Vagina (tissue), 2 donors: Measurements from ENCODE around the gene ZNF407. TPM values are rescaled to one million over a fixed set of nuclear protein-coding genes. Genes with fewer than 3 reads are reported as not detected.

Source experiments
- DNase-seq, 2 donors: peaks; one replicate each; pipeline ENCODE4 v3.0.0-alpha.2; 2017; ENCODE audit errors: extremely low spot score in 2 of 2
- H3K27ac ChIP-seq: fragments of 200-600 bp; sonication (generic); one replicate; pipeline ENCODE4 v1.5.1; 2019
- H3K27me3 ChIP-seq: fragments of 200-600 bp; sonication (generic); one replicate; pipeline ENCODE4 v1.5.1; 2019
- H3K36me3 ChIP-seq, 2 donors: fragments of 200-600 bp; sonication (generic); one replicate each; pipeline ENCODE4 v1.5.1; 2017 to 2019
- H3K4me1 ChIP-seq: fragments of 200-600 bp; sonication (generic); one replicate; pipeline ENCODE4 v1.5.1; 2019
- H3K4me3 ChIP-seq, 2 donors: fragments of 200-600 bp; sonication (generic); 1 replicate in 1 of 2; 2 replicates in 1 of 2; pipeline ENCODE4 v1.5.1; 2016 to 2019
- H3K9me3 ChIP-seq: fragments of 200-600 bp; sonication (generic); one replicate; pipeline ENCODE4 v1.5.1; 2019
- CTCF ChIP-seq, 3 experiments: fragments of 450-650 bp in 2 of 3; fragments of 200-600 bp in 1 of 3; sonication (generic) in 1 of 3; IDR thresholded peaks; one replicate each; pipeline ENCODE4 v1.5.1; 2017 to 2019; ENCODE audit warnings: antibody characterized with exemption in 3 of 3, mild to moderate bottlenecking in 2 of 3, moderate library complexity in 2 of 3
- POLR2A ChIP-seq, 2 donors: fragments of 450-650 bp; IDR thresholded peaks; one replicate each; pipeline ENCODE4 v1.6.1; 2017; ENCODE audit warnings: antibody characterized with exemption in 2 of 2, mild to moderate bottlenecking in 2 of 2, moderate library complexity in 2 of 2
- POLR2AphosphoS5 ChIP-seq, 2 donors: sonication (generic); formaldehyde crosslinking; IDR thresholded peaks; one replicate each; pipeline ENCODE4 v1.9.0; 2017; ENCODE audit warnings: antibody characterized with exemption in 2 of 2, mild to moderate bottlenecking in 2 of 2, low read depth in 1 of 2; ENCODE audit not compliant: insufficient read depth in 1 of 2
- intact Hi-C: fragments of 100-400 bp; cut with DNase I; formaldehyde crosslinking; loops from one replicate; pipeline ENCODE4 v1.15.1; 2023
- total RNA-seq: library from RNA; depleted of rRNA; stranded (reverse); fragments of >200 nt; gene quantifications from one replicate; pipeline ENCODE4 v1.2.3, GENCODE V29; 2016

The ZNF407 gene
- total RNA-seq, 1 donor from 2014 or later = 15.5 TPM

- Histone ChIP-seq H3K27ac (no peak overlapping the region), H3K9me3 (no peaks in the 10 kb centered on the region), H3K36me3 (no peaks in the 10 kb centered on the region), H3K27me3 (no peaks in the 10 kb centered on the region), H3K4me1 (no peaks in the 10 kb centered on the region), H3K4me3 (no peak overlapping the region)
- intact Hi-C loops = no loop called here
- no peak for TF ChIP-seq POLR2AphosphoS5 (IDR thresholded peaks at IDR 0.05; ENCODE audit: insufficient read depth in 1 of 2, low read depth in 1 of 2)
- no peak for TF ChIP-seq CTCF (IDR thresholded peaks at IDR 0.05)
- no peak for TF ChIP-seq POLR2A (IDR thresholded peaks at IDR 0.05)
- no peak for DNase-seq
These were observed 514.1 kb downstream of the ZNF407 start for GRCh38 chr18:75111760-75112159.

DNA sequence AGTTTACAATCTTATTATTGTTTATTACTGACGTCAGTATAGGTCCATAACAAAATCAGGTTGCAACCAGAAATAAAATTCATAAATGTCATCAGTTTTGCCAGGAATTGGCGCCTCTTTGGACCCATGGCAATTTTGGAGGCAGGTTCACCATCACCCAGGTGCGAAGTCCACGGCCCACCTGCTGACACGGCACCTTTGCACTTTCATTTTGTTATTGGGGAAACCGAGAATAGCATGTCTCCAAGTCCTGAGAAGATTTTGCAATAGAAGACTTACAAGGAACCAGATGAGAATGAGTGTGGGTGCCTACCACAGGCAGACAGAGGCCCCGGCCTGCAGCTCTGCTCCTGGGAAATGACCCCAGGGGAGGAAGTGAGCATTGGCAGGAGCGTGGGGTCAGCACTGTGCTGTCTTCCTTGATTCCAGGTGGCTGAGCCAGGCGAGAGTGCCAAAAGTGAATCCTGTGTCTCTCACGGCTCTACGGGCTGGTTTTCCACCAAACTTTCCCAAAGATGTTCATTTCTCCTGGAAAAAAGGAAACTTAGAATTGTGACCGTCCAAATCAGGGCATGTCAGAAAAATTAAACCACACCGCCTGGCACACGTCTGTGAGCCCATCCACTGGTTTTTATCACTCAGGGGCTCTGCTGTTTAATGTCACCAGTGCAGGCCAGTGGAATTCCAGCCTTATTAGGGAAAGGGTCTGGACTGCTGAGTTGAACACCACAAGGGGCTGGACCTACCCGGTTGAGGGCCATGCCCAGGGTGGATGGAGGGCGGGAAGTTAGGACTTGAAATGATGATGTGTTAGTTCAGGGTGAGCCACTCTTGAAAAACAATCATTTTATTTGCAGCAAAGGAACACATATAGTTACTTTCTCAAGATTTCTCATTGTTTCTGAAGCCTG, 514.8 kb downstream of the ZNF407 start:
- H3K4me1 ChIP-seq = no peaks in the 10 kb centered on the region
- TF ChIP-seq POLR2A (IDR thresholded peaks at IDR 0.05) = no peak
- no peak for TF ChIP-seq CTCF (IDR thresholded peaks at IDR 0.05)
- TF ChIP-seq POLR2AphosphoS5 (IDR thresholded peaks at IDR 0.05; ENCODE audit: insufficient read depth in 1 of 2, low read depth in 1 of 2) = no peak
- intact Hi-C loops = no loop called here
- no peak overlapping the region for H3K4me3 ChIP-seq
- peak in 1 of 2 donors; percentile 58 for DNase-seq
- H3K27me3 ChIP-seq = no peaks in the 10 kb centered on the region
- H3K9me3 ChIP-seq = no peaks in the 10 kb centered on the region
- H3K27ac ChIP-seq = no peak overlapping the region
- no peaks in the 10 kb centered on the region for H3K36me3 ChIP-seq

DNA sequence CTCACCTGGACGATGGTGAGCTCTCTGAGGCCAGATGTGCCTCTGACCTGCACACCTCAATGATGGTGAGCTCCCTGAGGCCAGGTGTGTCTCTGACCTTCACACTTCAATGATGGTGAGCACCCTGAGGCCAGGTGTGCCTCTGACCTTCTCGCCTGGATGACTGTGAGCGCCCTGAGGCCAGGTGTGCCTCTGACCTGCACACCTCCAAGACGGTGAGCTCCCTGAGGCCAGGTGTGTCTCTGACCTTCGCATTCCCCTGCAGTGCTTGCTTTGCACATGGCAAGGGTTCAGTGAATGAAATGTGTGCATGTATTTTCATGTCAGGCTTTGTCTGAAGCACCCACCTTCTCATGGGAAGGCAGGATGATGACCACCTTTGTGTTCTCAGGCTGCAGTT, 515.8 kb downstream of the ZNF407 start:
- H3K36me3 ChIP-seq = no peaks in the 10 kb centered on the region
- no peaks in the 10 kb centered on the region for H3K27me3 ChIP-seq
- no peaks in the 10 kb centered on the region for H3K4me1 ChIP-seq
- peak; percentile 70 to 91 for DNase-seq
- H3K4me3 ChIP-seq = no peak overlapping the region
- intact Hi-C loops = no loop called here
- no peak for TF ChIP-seq POLR2A (IDR thresholded peaks at IDR 0.05)
- no peak for TF ChIP-seq POLR2AphosphoS5 (IDR thresholded peaks at IDR 0.05; ENCODE audit: insufficient read depth in 1 of 2, low read depth in 1 of 2)
- no peak for TF ChIP-seq CTCF (IDR thresholded peaks at IDR 0.05)
- H3K27ac ChIP-seq = no peak overlapping the region
- no peaks in the 10 kb centered on the region for H3K9me3 ChIP-seq

DNA sequence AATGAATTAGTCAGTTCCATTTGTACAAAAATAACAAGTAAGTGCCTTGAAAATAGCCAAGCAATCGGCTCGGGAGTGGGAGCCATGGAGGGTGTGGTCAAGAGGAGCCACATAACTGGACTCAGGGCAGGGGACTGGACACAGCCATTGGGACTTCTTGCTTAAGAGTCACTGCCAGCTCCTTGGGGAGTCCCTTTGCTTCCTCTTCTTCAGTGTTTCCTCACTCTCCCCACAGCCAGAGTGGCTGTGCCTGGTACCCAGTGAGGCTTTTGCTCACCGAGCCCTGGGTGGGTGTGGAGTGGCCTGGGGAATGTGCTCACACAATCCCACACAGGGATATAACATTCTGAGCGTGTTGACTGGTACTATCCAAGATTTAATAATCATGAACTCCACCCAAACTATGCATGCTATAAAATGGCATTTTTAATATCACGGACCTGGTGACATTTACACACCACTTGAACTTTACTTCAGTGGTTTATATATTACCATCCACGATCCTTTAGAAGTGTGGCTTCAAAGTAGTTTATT, 516.6 kb downstream of the ZNF407 start:
- no peak for TF ChIP-seq CTCF (IDR thresholded peaks at IDR 0.05)
- no peak for TF ChIP-seq POLR2A (IDR thresholded peaks at IDR 0.05)
- no peak for TF ChIP-seq POLR2AphosphoS5 (IDR thresholded peaks at IDR 0.05; ENCODE audit: insufficient read depth in 1 of 2, low read depth in 1 of 2)
- no peaks in the 10 kb centered on the region for H3K27me3 ChIP-seq
- H3K4me1 ChIP-seq = no peaks in the 10 kb centered on the region
- intact Hi-C loops = no loop called here
- no peak overlapping the region for H3K27ac ChIP-seq
- H3K9me3 ChIP-seq = no peaks in the 10 kb centered on the region
- no peak overlapping the region for H3K4me3 ChIP-seq
- no peaks in the 10 kb centered on the region for H3K36me3 ChIP-seq
- peak in 1 of 2 donors; percentile 74 for DNase-seq

Other genes with a start within 250 kb of the ZNF407 start
- not detected for gene DIPK1C, start 140.6 kb upstream of the ZNF407 start, total RNA-seq
- gene CNDP2, start 101.5 kb upstream of the ZNF407 start, total RNA-seq = 52.5 TPM
- gene CNDP1, start 63.4 kb upstream of the ZNF407 start, total RNA-seq = 9.8 TPM